Prostate gland (tissue), 2 donors: ENCODE data around the gene CDKL5.
"Not testable (repeated sequence)": the region's sequence is repeated elsewhere in the genome, so short reads cannot be mapped to it uniquely, and the experiment has no call there.

Experiments used
- POLR2A ChIP-seq: fragments of 450-650 bp; IDR thresholded peaks from one replicate; pipeline ENCODE4 v1.6.1; 2016; ENCODE audit warnings: antibody characterized with exemption, mild to moderate bottlenecking
- POLR2AphosphoS5 ChIP-seq: sonication (generic); formaldehyde crosslinking; IDR thresholded peaks from one replicate; pipeline ENCODE4 v1.6.1; 2017; ENCODE audit warnings: antibody characterized with exemption
- TF ChIP-seq, protein P1 (sequence below), 4 experiments: fragments of 200-600 bp in 2 of 4; fragments of 450-650 bp in 2 of 4; sonication (generic) in 2 of 4; IDR thresholded peaks; 1 replicate in 3 of 4; 2 replicates in 1 of 4; pipeline ENCODE4 v1.5.1; 2016 to 2019; ENCODE audit warnings: antibody characterized with exemption in 4 of 4, mild to moderate bottlenecking in 2 of 4, moderate library complexity in 2 of 4

DNA sequence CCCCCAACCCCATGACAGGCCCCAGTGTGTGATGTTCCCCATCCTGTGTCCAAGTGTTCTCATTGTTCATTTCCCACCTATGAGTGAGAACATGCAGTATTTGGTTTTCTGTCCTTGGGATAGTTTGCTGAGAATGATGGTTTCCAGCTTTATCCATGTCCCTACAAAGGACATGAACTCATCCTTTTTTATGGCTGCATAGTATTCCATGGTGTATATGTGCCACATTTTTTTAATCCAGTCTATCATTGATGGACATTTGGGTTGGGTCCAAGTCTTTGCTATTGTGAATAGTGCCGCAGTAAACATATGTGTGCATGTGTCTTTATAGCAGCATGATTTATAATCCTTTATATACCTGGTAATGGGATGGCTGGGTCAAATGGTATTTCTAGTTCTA is 163.9 kb downstream of the CDKL5 start:
- TF ChIP-seq, protein P1, sequence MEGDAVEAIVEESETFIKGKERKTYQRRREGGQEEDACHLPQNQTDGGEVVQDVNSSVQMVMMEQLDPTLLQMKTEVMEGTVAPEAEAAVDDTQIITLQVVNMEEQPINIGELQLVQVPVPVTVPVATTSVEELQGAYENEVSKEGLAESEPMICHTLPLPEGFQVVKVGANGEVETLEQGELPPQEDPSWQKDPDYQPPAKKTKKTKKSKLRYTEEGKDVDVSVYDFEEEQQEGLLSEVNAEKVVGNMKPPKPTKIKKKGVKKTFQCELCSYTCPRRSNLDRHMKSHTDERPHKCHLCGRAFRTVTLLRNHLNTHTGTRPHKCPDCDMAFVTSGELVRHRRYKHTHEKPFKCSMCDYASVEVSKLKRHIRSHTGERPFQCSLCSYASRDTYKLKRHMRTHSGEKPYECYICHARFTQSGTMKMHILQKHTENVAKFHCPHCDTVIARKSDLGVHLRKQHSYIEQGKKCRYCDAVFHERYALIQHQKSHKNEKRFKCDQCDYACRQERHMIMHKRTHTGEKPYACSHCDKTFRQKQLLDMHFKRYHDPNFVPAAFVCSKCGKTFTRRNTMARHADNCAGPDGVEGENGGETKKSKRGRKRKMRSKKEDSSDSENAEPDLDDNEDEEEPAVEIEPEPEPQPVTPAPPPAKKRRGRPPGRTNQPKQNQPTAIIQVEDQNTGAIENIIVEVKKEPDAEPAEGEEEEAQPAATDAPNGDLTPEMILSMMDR (IDR thresholded peaks at IDR 0.05) = not testable (repeated sequence)
- not testable (repeated sequence) for TF ChIP-seq POLR2A, POLR2AphosphoS5
